Neural progenitor cell (in vitro differentiated cells): ENCODE data around the gene NFATC2IP.

Experiments used
- EZH2 ChIP-seq: fragments of 200-600 bp; sonication (generic); IDR thresholded peaks from 2 replicates; pipeline ENCODE4 v1.6.1; 2017; ENCODE audit warnings: antibody characterized with exemption, mild to moderate bottlenecking, moderate library complexity
- EZH2phosphoT487 ChIP-seq: fragments of 200-600 bp; sonication (generic); IDR thresholded peaks from 2 replicates; pipeline ENCODE4 v1.6.1; 2017; ENCODE audit warnings: antibody characterized with exemption
- TF ChIP-seq, protein P1 (sequence below): fragments of 200-600 bp; sonication (generic); IDR thresholded peaks from 2 replicates; pipeline ENCODE4 v1.5.1; 2017; ENCODE audit warnings: antibody characterized with exemption, mild to moderate bottlenecking

DNA sequence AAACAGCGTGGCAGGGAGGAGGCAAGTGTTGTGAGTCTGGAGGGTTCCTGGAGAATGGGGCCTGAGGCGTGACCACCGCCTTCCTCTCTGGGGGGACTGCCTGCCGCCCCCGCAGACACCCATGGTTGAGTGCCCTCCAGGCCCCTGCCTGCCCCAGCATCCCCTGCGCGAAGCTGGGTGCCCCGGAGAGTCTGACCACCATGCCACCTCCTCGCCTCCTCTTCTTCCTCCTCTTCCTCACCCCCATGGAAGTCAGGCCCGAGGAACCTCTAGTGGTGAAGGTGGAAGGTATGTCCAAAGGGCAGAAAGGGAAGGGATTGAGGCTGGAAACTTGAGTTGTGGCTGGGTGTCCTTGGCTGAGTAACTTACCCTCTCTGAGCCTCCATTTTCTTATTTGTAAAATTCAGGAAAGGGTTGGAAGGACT is 18.9 kb upstream of the NFATC2IP start, which contains the start of gene CD19:
- TF ChIP-seq, protein P1, sequence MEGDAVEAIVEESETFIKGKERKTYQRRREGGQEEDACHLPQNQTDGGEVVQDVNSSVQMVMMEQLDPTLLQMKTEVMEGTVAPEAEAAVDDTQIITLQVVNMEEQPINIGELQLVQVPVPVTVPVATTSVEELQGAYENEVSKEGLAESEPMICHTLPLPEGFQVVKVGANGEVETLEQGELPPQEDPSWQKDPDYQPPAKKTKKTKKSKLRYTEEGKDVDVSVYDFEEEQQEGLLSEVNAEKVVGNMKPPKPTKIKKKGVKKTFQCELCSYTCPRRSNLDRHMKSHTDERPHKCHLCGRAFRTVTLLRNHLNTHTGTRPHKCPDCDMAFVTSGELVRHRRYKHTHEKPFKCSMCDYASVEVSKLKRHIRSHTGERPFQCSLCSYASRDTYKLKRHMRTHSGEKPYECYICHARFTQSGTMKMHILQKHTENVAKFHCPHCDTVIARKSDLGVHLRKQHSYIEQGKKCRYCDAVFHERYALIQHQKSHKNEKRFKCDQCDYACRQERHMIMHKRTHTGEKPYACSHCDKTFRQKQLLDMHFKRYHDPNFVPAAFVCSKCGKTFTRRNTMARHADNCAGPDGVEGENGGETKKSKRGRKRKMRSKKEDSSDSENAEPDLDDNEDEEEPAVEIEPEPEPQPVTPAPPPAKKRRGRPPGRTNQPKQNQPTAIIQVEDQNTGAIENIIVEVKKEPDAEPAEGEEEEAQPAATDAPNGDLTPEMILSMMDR: no peak
- TF ChIP-seq EZH2 (no peak), EZH2phosphoT487 (no peak)
